Ishikawa (cell line): ENCODE results near the gene KDF1.

Experiments
- CEBPB ChIP-seq: IDR thresholded peaks from 2 replicates; pipeline ENCODE4 v1.6.1; 2012
- CREB1 ChIP-seq: IDR thresholded peaks from 2 replicates; pipeline ENCODE4 v1.6.1; 2012; ENCODE audit warnings: low read depth
- EGR1 ChIP-seq: IDR thresholded peaks from 2 replicates; pipeline ENCODE4 v1.6.1; 2012
- EP300 ChIP-seq: IDR thresholded peaks from 2 replicates; pipeline ENCODE4 v1.6.1; 2012; ENCODE audit warnings: borderline replicate concordance
- FOXM1 ChIP-seq: IDR thresholded peaks from 2 replicates; pipeline ENCODE4 v1.6.1; 2012; ENCODE audit warnings: low read depth, borderline replicate concordance
- MAX ChIP-seq: IDR thresholded peaks from 2 replicates; pipeline ENCODE4 v1.6.1; 2012
- NFIC ChIP-seq: IDR thresholded peaks from 2 replicates; pipeline ENCODE4 v1.6.1; 2012
- RAD21 ChIP-seq: IDR thresholded peaks from 2 replicates; pipeline ENCODE4 v1.6.1; 2012; ENCODE audit warnings: low read depth
- REST ChIP-seq: IDR thresholded peaks from 2 replicates; pipeline ENCODE4 v1.6.1; 2012; ENCODE audit warnings: low read depth, mild to moderate bottlenecking
- TAF1 ChIP-seq: IDR thresholded peaks from 2 replicates; pipeline ENCODE4 v1.6.1; 2012; ENCODE audit warnings: low read depth, mild to moderate bottlenecking
- TCF12 ChIP-seq: IDR thresholded peaks from 2 replicates; pipeline ENCODE4 v1.6.1; 2012; ENCODE audit warnings: low read depth
- TEAD4 ChIP-seq: IDR thresholded peaks from 2 replicates; pipeline ENCODE4 v1.6.1; 2012
- USF1 ChIP-seq: IDR thresholded peaks from 2 replicates; pipeline ENCODE4 v1.6.1; 2012
- YY1 ChIP-seq: IDR thresholded peaks from 2 replicates; pipeline ENCODE4 v1.6.1; 2012; ENCODE audit warnings: low read depth
- ZBTB7A ChIP-seq: IDR thresholded peaks from 2 replicates; pipeline ENCODE4 v1.6.1; 2012; ENCODE audit warnings: low read depth

The KDF1 gene

DNA sequence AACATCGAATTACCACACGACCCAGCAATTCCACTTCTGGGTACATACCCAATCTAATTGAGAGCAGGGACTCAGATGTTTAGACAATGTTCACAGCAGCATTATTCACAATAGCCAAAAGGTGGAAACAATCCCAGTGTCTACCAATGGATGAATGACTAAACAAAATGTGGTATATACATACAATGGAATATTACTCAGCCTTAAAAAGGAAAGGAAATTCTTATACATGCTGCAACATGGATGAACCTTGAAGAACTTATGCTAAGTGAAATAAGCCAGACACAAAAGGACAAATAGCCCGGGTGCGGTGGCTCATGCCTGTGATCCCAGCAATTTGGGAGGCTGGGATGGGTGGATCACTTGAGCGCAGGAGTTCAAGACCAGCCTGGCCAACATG lies 6.9 kb downstream of the KDF1 start:
- TF ChIP-seq FOXM1 = no peak
- TF ChIP-seq RAD21 = no peak
- no peak for TF ChIP-seq YY1
- TF ChIP-seq MAX = no peak
- no peak for TF ChIP-seq REST
- TF ChIP-seq NFIC = no peak
- no peak for TF ChIP-seq TEAD4
- no peak for TF ChIP-seq ZBTB7A
- TF ChIP-seq EGR1 = no peak
- TF ChIP-seq USF1 = no peak
- TF ChIP-seq EP300 = no peak
- TF ChIP-seq CREB1 = no peak

GRCh38 chr1:26951821-26952497 lies 8.3 kb downstream of the KDF1 start:
- TF ChIP-seq YY1 (no peak), REST (no peak), ZBTB7A (no peak), TEAD4 (no peak), CREB1 (no peak), NFIC (no peak), CEBPB (no peak), USF1 (no peak), FOXM1 (no peak), EP300 (no peak), TAF1 (no peak), RAD21 (no peak)

DNA sequence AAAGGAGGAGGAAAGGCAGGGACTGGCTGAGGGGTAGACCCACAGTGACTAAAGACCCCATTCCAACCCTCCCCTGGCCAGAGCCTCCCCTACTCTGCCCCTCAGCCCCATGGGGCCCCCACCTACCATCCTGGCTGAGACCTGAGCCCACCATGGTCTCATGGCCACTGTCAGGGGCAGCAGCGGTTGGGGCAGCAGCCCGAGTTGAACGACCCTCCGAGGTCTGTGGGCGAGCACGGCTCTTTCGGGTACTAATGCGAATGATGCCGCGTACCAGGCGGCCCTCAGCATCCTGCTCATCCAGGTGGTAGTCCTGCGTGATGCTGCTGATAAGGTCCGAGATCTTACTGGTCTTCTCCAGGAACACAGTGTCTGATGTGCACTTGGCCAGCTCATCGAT lies 9.1 kb downstream of the KDF1 start:
- TF ChIP-seq FOXM1 = no peak
- no peak for TF ChIP-seq ZBTB7A
- TF ChIP-seq TEAD4 = no peak
- TF ChIP-seq MAX = no peak
- TF ChIP-seq EP300 = no peak
- no peak for TF ChIP-seq YY1

DNA sequence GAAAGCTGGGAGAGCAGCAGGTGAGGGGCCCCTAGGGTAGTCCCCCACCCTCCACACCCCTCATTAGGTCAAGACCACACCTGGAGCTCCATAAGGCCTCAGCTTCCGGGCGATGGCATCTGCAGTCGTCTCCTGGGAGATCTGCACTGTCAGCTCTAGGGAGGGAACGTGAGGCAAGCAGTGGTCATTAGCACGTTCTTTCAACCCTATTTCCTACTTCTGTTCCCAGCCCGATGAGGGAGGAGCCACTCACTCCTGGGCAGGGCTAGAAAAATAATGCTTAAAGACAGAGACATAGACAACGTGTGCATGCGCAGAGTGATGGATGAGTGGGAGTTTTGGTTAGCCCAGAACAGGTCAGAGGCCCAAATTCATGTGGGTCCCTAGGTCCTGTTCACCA lies 9.7 kb downstream of the KDF1 start:
- TF ChIP-seq CEBPB (no peak), RAD21 (no peak), EGR1 (no peak), CREB1 (no peak)

DNA sequence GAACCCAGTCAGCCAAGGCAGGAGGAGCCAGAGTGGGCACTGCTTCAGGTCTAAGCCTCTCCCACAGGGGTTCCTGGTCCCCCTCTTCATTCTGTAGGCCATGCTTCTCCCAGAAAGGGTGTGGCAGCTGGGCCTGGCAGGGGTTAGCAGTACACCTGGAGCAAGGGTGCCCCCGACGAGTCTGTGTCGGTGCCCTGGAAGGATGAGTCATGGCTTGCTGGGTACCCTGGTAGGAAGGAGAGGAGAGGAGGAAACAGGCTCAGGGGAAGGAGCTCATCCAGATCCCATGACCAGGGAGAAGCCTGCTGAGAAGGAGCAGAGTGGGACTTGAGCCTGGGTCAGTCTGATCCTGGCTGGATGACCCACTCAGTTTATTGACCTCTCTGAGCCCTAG lies 10.3 kb downstream of the KDF1 start:
- no peak for TF ChIP-seq NFIC

GRCh38 chr1:26949266-26949925 lies 10.9 kb downstream of the KDF1 start:
- TF ChIP-seq ZBTB7A = no peak
- TF ChIP-seq USF1 = no peak
- TF ChIP-seq FOXM1 = no peak
- TF ChIP-seq REST = no peak
- TF ChIP-seq TCF12 = no peak
- no peak for TF ChIP-seq NFIC
- TF ChIP-seq TAF1 = no peak
- no peak for TF ChIP-seq CEBPB
- no peak for TF ChIP-seq RAD21
- no peak for TF ChIP-seq YY1
